Measurements from ENCODE around the gene LUZP1. TPM values are rescaled to one million over a fixed set of nuclear protein-coding genes. Genes with fewer than 3 reads are reported as not detected.

The LUZP1 gene
- total and polyA plus RNA-seq, 10 of the 15 experiments (the other 5 are each of a cell fraction or from before 2014, with no cell fraction given), result 11.3 to 28.2 (median 17.3) TPM

DNA sequence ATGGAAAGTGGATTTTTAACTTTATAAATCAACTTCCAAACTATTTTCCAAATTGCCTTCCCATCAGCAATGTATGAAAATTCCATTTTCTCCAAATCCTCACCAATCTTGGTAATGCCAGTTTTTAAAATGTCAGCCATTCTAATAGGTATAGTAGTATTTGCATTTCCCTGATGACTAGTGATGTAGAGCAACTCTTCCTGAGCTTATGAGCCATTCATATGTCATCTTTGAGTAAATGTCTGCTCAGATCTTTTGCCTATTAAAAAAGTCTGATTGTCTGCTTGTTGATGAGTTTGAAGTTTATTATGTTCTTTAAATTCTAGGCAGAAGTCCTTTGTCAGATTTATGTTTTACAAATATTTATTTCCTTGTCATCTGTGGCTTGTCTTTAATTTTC lies 94.6 kb downstream of the LUZP1 start:
- DNase-seq (ENCODE audit: low read depth, low spot score), result no peak
- H3K79me2 ChIP-seq (ENCODE audit: control insufficient read depth, insufficient read depth, low read length), result no peaks in the 10 kb centered on the region
- in situ Hi-C loops (cut with MboI) (no loop called here), intact Hi-C loops (cut with micrococcal nuclease; ENCODE audit: unreplicated experiment) (no loop called here)
- ATAC-seq, result no peak
- no peaks in the 10 kb centered on the region for H3K4me1 ChIP-seq (ENCODE audit: control insufficient read depth, insufficient read depth, low read length)
- RAD21 ChIA-PET (ENCODE audit: unreplicated experiment), result no interaction called here
- SMC1A ChIA-PET (ENCODE audit: uncharacterized antibody, unreplicated experiment), result no interaction called here
- CTCF ChIA-PET, result interaction anchor here (1.0 to 2.1 kb wide), 3 partner anchors 50 to 111 kb away, joined by 3 to 5 read pairs (median 3); no protein-coding TSS in a partner anchor
- H3K9ac ChIP-seq (ENCODE audit: control insufficient read depth, insufficient read depth, low read length), result no peak overlapping the region
- H3K36me3 ChIP-seq (ENCODE audit: control insufficient read depth in 2 of 2, insufficient read depth in 2 of 2, low read length in 1 of 2), result peaks cover 9 to 42% of the 10 kb centered on the region in 2 experiments
- no peak overlapping the region for H2AFZ ChIP-seq (ENCODE audit: control insufficient read depth, low read depth, low read length)
- H3K9me3 ChIP-seq (replicated peaks; ENCODE audit: control insufficient read depth, insufficient read depth, low read length), result no peaks in the 10 kb centered on the region
- BruUV-seq (replicated peaks), result no TSS peak
- no peak for FAIRE-seq
- H3K27me3 ChIP-seq (replicated peaks in 1 of 2; ENCODE audit: control insufficient read depth in 2 of 2, insufficient read depth in 2 of 2, low read length in 1 of 2), result no peaks in the 10 kb centered on the region
- H3K4me3 ChIP-seq, result no peak overlapping the region
- H4K20me1 ChIP-seq (ENCODE audit: control insufficient read depth, insufficient read depth), result no peaks in the 10 kb centered on the region
- POLR2A ChIA-PET, result no interaction called here
- no peak overlapping the region for H3K4me2 ChIP-seq (ENCODE audit: control insufficient read depth, insufficient read depth)
- no peak overlapping the region for H3K27ac ChIP-seq (ENCODE audit: control insufficient read depth, insufficient read depth)
- no peak for TF ChIP-seq ZNF274 (IDR thresholded peaks at IDR 0.05; ENCODE audit: insufficient read depth, insufficient read length)
- no peak for TF ChIP-seq KLF5 (IDR thresholded peaks at IDR 0.05; ENCODE audit: partially characterized antibody)
- no peak for TF ChIP-seq RUNX3 (IDR thresholded peaks at IDR 0.05; ENCODE audit: low read length)
- no peak for TF ChIP-seq NRF1 (conservative IDR thresholded peaks at IDR 0.05; ENCODE audit: low read depth, low read length)
- TF ChIP-seq, protein P1, sequence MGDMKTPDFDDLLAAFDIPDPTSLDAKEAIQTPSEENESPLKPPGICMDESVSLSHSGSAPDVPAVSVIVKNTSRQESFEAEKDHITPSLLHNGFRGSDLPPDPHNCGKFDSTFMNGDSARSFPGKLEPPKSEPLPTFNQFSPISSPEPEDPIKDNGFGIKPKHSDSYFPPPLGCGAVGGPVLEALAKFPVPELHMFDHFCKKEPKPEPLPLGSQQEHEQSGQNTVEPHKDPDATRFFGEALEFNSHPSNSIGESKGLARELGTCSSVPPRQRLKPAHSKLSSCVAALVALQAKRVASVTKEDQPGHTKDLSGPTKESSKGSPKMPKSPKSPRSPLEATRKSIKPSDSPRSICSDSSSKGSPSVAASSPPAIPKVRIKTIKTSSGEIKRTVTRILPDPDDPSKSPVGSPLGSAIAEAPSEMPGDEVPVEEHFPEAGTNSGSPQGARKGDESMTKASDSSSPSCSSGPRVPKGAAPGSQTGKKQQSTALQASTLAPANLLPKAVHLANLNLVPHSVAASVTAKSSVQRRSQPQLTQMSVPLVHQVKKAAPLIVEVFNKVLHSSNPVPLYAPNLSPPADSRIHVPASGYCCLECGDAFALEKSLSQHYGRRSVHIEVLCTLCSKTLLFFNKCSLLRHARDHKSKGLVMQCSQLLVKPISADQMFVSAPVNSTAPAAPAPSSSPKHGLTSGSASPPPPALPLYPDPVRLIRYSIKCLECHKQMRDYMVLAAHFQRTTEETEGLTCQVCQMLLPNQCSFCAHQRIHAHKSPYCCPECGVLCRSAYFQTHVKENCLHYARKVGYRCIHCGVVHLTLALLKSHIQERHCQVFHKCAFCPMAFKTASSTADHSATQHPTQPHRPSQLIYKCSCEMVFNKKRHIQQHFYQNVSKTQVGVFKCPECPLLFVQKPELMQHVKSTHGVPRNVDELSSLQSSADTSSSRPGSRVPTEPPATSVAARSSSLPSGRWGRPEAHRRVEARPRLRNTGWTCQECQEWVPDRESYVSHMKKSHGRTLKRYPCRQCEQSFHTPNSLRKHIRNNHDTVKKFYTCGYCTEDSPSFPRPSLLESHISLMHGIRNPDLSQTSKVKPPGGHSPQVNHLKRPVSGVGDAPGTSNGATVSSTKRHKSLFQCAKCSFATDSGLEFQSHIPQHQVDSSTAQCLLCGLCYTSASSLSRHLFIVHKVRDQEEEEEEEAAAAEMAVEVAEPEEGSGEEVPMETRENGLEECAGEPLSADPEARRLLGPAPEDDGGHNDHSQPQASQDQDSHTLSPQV (IDR thresholded peaks at IDR 0.05), result no peak
- TF ChIP-seq, protein P2, sequence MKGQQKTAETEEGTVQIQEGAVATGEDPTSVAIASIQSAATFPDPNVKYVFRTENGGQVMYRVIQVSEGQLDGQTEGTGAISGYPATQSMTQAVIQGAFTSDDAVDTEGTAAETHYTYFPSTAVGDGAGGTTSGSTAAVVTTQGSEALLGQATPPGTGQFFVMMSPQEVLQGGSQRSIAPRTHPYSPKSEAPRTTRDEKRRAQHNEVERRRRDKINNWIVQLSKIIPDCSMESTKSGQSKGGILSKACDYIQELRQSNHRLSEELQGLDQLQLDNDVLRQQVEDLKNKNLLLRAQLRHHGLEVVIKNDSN (IDR thresholded peaks at IDR 0.05; ENCODE audit: borderline replicate concordance, extremely low read length, insufficient read depth, low read depth, low read length), result no peak
- no peak for TF ChIP-seq EED (IDR thresholded peaks at IDR 0.05; ENCODE audit: low read depth)
- no peak for TF ChIP-seq FOXK2 (IDR thresholded peaks at IDR 0.05)
- no peak for TF ChIP-seq SRF (IDR thresholded peaks at IDR 0.05; ENCODE audit: low read depth in 2 of 2, low read length in 2 of 2)
- TF ChIP-seq, protein P3, sequence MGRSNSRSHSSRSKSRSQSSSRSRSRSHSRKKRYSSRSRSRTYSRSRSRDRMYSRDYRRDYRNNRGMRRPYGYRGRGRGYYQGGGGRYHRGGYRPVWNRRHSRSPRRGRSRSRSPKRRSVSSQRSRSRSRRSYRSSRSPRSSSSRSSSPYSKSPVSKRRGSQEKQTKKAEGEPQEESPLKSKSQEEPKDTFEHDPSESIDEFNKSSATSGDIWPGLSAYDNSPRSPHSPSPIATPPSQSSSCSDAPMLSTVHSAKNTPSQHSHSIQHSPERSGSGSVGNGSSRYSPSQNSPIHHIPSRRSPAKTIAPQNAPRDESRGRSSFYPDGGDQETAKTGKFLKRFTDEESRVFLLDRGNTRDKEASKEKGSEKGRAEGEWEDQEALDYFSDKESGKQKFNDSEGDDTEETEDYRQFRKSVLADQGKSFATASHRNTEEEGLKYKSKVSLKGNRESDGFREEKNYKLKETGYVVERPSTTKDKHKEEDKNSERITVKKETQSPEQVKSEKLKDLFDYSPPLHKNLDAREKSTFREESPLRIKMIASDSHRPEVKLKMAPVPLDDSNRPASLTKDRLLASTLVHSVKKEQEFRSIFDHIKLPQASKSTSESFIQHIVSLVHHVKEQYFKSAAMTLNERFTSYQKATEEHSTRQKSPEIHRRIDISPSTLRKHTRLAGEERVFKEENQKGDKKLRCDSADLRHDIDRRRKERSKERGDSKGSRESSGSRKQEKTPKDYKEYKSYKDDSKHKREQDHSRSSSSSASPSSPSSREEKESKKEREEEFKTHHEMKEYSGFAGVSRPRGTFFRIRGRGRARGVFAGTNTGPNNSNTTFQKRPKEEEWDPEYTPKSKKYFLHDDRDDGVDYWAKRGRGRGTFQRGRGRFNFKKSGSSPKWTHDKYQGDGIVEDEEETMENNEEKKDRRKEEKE (IDR thresholded peaks at IDR 0.05), result no peak
- TF ChIP-seq KDM1A (IDR thresholded peaks at IDR 0.05; ENCODE audit: borderline replicate concordance), result no peak
- TF ChIP-seq CEBPB (IDR thresholded peaks at IDR 0.05; ENCODE audit: borderline replicate concordance in 1 of 2, low read depth in 2 of 2, low read length in 2 of 2), result no peak
- TF ChIP-seq IRF5 (IDR thresholded peaks at IDR 0.05; ENCODE audit: borderline replicate concordance), result no peak
- TF ChIP-seq CHD2 (IDR thresholded peaks at IDR 0.05; ENCODE audit: borderline replicate concordance, low read depth, low read length), result no peak
- TF ChIP-seq NFIC (IDR thresholded peaks at IDR 0.05; ENCODE audit: low read depth, low read length), result no peak

Measured in GM12878 (cell line).